NCI-H524 treated with DMSO at 0.1 percent for 48 hours (cell line): ENCODE results near the gene ZDHHC12.

Experiments
- DNase-seq: peaks from one replicate; lab custom pipeline; 2025; lab: John Stamatoyannopoulos, UW

The ZDHHC12 gene

DNA sequence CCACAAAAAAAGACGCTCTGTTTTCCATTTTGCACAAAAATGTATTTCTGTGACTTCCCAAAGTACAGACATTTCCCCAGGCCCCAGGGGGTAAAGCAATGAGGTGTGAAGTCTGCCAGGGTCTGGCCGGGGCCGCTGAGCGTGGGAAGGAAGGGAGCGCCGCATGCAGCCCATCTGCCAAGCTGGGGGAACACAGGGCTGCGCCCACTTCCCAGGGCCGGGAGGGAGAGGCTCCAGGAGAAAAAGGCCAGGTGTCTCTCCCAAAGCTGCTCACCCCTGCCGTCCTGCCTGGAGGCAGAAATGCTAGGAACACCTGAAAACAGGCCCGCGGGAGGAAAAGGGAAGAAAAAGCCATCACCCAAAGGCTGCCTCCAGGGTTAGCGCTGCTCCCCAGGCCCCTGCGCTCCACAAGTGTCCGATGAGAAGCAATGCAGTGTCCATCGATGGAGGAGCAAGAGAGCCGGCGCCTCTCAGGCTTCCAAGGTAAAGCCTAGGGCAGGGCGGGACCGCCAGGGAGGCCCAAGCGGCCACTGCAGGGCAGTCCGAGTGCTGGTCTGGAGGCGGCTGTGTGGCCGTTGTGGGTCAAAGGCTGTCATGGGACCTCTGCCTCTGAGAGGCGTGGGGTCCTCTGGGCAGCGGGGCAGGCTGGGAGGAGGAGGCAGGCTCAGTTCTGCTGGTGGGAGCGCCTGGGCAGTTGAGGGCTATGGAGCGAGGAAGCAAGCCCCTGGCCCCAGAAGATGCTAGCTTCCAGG is 6.0 kb upstream of the ZDHHC12 start:
- DNase-seq, result peak; percentile 47

DNA sequence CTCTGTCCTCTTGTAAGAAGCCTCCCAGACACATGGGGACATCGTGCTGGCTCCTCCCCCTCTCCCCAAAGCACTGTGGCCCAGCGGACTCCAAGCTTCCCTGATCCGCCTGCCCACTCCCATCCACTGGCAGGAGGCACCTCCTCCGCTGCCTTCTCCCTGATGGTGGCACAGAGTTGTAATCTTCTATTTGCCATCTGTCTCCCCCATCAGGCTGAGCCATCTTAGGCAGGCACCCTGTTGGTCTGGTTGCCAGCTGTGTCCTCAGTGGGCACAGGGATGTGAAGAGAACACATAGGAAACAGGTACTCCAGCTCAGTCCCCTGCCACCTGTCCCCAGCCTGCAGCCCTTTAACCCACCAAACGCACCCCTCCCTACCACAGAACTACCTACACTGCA is 5.4 kb upstream of the ZDHHC12 start:
- peak; percentile 95 for DNase-seq

DNA sequence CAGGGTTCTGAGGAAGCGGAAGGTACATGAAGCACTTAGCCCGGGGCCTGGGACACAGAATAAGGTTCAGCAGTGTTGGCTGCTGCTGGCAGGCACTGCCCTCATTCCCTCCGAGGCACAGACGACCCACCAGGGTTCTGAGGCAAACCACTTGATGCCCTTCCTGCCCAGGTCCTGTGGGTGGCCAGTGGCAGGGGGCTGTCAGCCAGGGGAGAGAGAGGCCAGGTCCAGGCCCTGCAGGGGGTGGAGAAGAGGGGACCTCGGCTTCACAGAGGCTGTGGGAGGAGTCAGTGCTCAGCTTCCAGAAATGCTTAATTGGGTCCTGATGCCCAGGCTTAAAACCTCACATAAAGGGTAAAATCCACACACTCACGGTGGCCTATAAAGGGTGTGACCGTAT is 4.4 kb upstream of the ZDHHC12 start:
- DNase-seq, result no peak

DNA sequence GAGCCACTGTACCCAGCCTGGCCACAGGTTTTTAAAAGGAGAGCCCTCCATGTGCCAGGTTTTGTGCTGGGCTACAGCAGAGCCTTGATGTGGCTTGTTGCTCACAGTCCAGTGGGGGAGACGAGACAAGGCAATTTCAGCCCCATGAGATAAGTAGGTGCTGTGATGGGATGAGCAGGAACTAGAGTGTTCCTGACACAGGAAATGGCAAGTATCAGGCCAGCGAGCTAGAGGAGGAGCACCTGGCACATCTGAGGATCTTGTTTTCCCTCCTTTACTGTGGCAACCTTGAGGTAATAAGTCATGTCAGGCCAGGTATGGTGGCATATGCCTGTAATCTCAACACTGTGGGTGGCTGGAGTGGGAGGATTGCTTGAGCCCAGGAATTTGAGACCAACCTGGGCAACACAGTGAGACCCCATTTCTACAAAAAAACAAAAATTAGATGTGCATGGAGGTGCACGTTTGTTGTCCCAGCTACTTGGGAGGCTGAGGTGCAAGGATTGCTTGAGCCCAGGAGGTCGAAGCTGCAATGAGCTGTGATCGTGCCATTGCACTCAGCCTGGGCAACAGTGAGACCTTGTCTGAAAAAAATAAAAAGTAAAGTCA is 3.8 kb upstream of the ZDHHC12 start:
- no peak for DNase-seq

DNA sequence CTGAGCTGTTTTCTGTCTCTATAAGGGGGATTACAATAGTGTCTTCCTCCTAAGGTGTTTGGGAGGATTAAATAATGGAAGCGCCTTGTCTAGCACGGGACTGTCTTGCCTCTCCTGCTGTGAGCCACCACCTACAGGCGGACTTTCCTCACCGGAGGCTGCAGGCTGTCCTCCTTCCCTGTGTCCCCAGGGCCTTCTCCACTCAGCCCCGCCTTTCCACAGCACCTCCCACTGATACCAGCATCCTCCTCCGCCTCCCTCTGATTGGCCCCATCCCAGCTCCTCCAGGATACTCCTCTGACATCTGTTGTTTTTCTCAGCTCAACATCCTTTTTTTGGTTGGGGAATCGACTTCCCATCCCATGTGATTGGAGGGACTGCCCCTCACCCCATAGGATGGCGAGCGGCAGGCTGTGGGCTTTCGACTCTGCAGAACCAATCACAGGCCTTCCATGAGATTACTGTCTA is 851 bp upstream of the ZDHHC12 start:
- DNase-seq, result peak; percentile 97

DNA sequence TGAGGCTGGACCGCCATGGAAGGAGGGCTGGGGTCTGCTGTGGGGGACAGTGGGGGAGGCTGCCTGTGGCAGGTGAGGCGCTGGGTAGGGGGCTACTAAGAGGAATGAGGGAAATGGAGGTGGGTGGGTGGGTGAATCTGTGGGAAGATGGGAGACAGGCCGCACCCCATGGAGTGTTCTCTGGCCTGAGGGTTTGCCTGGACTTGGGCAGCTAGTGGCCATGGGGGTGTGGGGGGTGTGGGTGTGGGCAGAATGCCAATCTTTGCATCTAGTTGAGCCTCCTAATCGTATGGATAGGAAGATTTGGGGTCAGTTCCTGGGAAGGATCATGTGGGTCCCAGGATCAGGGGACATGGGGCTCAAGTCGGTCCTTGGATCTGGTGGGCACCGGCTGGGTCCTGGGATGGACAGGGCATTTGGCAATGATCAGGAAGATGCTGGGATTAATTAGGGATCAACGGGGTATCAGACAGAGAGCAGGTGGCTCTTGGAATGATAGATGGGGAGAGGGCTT is 518 bp downstream of the ZDHHC12 start:
- no peak for DNase-seq

DNA sequence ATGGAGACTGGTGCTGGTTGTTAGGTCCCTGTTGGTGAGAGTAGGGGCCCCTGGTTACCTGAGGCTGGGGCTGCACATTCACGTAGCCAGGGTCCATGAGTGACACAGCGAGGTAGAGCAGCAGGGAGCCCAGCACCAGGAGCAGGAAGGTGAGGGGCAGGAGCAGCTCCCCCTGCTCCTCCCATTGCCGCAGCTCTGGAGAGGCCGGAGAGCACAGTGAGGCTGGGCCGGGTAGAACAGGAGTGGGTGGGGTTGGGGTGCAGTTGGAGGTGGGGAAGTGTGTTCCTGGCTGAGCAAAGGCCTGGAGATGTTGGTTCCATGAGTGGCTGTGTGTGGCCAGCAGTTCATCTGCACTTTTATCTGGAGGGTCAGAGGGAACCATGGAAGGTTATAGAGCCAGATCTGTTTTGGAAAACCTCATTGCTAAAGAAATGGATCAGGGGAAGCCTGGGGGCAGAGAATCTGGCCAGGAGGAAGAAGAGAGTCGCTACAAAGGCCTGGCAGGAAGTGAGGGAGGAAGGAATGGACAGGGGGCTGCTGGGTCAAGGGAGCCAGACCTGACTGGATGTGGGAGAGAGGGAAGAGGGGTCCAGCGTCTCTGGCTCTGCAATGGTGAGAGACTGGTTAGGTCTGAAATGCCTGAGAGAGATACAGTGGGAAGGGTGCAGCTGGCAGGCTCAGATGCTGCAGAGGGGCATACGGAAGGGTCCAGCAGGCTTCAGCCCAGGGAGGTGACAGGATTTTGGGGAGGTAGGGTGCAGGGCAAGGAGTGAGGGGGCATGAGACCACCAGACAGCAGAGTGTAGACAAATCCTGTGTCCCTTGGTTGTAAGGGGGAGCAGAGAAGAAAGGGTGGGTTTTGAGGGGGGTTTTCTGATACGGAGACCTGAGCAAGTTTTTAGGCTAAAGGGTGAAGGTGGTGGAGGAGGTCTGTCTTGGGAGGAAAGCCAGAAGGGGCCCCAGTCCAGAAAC is 1.3 kb downstream of the ZDHHC12 start:
- DNase-seq, result no peak

DNA sequence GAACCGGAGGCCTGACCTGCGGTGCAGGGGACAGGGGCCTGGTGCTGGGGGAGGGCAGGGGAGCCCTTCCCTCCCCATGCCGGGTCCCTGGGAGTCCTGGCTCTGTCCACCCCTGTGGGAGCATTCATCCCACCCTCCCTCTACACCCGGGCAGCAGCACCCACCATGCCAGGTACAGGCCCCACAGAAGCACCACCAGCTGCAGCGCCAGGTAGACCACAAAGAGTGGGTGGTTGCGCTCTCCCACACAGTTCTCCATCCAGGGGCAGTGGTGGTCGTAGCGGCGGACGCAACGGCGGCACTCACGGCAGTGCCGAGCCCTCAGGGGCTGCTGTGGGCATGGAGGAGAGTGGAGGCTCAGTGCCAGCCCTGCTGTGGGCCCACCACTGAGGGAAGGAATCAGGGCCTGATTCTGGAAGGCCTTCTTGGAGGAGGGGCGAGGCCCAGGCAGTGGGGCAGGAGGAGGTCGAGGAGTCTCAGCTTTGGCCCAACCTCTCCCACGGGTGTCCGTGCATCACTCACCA is 2.4 kb downstream of the ZDHHC12 start:
- no peak for DNase-seq

DNA sequence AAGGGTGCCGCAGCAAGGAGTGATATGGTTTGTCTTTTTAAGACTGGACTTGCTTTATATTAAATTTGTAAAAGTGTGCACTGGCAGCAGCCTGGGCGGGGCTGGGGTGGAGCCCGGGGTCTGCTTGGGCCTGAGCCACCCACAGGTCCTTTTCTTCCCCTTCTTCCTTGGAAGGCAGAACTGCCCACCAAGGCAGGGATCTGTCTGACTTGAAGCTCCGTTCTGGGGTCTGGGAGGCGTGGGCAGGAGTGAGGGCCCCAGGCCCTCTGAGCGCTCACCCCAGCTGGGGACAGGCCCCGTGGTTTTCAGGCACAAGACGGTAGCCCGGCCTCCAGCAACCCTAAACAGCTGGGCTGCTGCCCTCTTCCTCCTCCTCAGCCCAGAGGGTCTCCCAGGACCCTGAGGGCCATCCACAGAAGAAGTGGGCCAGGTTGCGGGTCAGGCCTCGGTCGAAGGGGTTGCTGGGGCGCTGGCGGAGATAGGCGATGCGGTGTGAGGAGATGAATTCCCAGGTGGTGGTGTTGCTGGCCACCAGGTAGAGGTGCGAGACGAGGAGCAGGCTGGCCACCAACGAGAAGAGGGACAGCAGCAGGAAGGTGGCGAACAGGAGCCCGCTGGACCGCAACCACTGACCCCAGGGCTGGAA is 3.0 kb downstream of the ZDHHC12 start:
- DNase-seq, result no peak

DNA sequence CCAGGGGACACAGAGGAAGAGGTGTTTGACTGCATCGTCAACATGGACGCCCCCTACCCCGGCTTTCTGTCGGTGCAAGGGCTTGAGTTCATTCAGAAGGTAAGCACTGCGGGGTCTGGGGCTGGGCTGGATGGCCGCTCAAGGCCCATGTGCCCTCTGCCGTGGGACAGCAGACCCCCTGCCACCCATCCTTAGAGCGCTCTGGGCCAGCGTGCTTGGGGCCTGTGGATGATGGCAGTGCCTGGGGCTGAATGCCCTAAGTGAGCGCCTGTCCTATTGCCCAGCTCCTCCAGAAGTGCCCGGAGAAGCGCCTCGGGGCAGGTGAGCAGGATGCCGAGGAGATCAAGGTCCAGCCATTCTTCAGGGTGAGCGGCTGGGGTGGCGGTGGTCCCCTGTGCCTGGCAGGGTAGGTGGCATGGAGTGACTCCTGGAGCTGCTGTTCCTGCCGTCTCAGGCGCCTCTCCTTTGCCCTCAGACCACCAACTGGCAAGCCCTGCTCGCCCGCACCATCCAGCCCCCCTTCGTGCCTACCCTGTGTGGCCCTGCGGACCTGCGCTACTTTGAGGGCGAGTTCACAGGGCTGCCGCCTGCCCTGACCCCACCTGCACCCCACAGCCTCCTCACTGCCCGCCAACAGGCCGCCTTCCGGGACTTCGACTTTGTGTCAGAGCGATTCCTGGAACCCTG is 3.9 kb downstream of the ZDHHC12 start:
- no peak for DNase-seq

DNA sequence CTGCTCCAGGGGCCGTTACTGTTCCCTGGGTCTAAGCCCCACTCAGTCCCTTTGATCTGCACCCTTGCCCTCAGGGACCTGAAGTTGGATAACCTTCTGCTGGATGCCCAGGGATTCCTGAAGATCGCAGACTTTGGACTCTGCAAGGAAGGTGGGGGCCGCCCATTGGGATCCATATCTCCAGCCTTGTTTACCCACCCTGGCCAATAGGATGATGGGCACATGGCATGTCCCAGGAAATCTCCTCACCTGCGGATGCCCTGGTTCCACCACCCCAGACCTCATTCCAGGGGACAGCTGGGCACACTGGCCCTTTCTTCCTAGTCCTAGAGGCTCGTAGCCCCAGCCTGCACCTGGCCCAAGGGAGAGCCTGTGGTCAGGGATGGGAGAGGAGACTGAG is 5.5 kb downstream of the ZDHHC12 start:
- DNase-seq, result no peak

DNA sequence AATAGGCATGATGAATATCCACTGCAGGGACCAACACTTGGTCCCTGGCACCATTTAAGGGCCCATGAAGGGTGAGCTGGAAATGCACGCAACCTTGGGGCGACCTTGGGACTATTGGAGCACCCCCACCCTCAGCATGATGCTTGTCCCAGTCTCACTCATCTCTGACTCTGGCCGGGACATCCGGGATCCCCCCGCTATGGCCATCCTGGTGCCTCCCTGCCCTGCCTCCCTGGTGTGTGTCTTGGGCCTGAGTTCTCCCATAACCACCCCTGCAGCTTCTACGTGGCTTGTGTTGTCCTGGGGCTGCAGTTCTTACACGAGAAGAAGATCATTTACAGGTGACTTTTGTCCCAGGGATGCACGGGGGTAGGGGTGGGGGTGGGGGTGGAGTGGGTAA is 5.9 kb downstream of the ZDHHC12 start:
- DNase-seq, result no peak

DNA sequence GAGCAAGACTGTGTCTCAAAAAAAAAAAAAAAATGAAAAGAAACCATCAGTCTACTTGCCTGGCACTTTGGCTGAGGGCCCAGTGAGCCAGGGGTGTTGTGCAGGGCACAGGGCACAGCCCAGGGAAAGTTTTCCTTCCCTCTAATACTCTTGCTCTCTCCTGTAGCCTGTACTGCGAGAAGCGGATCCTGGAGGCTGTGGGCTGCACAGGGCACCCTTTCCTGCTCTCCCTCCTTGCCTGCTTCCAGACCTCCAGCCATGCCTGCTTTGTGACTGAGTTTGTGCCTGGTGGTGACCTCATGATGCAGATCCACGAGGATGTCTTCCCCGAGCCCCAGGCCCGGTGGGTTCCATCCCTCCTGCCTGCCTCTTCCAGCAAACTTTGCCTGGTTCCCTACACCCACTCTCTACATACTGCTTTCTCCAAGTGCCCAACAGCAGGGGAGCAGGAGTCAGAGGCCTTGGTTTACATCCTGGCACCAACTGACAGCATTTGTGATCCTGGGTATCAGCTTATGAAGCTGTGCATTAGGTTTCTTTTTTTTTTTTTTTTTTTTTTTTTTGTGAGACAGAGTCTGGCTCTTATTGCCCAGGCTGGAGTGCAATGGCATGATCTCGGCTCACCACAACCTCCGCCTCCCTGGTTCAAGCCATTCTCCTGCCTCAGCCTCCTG is 7.2 kb downstream of the ZDHHC12 start:
- DNase-seq, result no peak

DNA sequence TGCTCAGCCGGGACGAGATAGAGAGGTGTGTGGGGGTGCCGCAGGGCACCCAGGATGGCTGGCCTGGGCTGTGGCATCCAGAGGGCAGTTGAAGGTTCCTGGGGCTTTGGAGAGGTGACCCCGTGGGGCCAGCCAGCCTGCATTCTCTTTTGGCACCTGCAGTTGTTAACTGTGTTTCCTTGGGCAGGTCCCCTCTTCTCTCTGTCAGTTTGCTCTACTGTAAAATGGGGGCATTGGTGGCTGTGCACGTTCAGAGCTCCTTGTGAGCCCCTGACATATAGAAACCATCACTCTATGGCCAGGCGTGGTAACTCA is 8.5 kb downstream of the ZDHHC12 start:
- DNase-seq, result no peak

DNA sequence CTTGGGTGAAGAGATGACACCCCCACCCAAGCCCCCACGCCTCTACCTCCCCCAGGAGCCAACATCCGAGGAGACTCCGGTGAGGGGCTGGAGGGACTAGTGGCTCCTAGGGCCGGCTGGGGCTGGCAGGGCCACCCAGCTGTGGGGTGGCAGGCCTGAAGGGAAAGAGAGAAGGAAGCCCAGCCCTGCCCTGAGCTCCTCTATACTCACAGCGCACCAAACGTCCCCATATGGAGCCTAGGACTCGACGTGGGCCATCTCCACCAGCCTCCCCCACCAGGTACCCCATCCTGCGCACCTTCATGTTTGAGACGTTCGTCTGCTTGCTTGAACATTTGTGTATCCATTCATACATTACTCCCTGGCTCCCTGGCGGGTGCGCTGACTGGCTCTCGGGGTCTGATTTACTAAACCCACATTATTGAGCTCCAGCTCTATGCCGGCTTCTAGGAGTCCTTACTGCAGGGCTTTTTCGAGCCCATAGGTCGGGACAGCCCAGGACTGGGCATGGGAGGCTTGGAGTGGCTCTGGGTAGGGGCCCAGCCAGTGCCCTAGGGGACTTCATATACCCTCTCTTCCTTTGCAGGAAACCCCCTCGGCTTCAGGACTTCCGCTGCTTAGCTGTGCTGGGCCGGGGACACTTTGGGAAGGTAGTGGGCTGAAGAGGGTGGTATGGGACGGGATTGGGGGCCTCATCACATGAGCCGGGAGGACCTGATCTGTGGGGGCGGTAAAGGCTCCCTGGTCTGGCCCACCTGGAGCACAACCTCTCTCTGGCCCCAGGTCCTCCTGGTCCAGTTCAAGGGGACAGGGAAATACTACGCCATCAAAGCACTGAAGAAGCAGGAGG is 9.1 kb downstream of the ZDHHC12 start:
- no peak for DNase-seq

DNA sequence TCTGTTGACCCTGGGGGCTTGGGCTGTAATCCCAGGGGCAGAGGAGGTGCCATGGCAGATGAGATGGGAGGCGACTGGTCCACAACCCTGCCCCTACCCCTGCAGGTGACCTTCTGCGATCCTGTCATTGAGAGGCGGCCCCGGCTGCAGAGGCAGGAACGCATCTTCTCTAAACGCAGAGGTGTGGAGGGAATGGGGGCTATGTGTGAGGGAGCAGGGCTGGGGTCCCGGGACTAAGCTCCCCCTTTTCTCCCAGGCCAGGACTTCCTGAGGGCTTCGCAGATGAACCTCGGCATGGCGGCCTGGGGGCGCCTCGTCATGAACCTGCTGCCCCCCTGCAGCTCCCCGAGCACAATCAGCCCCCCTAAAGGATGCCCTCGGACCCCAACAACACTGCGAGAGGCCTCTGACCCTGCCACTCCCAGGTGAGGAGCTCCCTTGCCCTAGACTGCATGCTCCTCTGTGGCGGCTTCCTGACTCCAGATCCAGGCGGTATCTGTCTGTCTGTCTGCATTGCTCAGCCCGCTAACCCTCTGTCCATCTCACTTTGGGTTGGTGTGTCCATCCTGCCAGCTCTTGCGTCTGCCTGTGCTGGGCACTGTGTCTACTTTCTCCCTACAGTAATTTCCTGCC is 9.9 kb downstream of the ZDHHC12 start:
- DNase-seq, result no peak

DNA sequence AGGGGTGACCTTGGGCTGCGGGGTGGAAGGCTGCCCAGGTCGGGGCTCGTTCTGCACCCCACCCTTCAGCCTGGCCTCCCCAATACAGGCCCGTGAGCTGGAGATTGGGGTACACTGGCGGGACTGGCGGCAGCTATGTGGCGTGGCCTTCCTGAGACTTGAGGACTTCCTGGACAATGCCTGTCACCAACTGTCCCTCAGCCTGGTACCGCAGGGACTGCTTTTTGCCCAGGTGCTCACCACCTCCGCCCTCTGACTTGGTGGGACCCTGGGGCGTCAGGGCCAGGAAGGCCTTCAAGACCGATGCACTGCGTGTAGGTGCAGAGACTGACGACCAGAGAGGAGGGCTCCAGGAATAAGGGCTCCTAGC is 10.5 kb downstream of the ZDHHC12 start:
- DNase-seq, result no peak

DNA sequence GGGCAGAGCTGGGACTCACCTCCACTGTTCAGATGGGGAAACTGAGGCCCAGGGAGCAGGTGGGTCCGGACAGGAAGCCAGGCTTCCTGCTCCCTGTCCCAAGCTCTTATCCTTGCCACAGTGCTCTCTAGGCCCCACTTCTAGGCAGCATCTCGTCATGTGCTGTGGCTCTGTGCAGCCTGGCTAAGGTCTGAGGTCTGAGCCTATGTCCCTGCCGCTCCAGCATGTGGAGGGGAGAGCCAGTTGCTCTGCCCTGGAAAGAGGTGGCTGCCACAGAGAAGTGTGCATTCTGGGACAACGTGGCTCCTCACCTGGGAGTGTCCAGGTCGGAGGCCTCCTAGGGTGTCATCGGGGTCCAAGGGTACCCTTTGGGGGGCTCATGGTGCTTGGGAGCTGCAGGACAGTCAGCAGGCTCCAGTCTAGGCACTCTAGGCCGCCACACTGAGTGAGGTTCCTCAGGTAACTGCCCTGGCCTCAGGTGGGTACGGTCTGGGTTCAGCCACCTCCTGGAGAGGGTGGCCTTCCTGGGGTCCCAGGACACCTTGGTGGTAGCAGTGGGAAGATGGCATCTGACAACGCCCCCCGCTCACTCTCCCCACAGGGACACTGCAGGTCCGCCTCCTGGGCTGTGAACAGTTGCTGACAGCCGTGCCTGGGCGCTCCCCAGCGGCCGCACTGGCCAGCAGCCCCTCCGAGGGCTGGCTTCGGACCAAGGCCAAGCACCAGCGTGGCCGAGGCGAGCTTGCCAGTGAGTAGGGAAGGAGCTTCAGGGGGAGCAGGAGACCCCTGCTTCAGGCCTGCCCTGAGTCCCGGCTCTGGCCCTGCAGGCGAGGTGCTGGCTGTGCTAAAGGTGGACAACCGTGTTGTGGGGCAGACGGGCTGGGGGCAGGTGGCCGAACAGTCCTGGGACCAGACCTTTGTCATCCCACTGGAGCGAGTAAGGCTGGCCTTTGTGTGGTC is 11.2 kb downstream of the ZDHHC12 start:
- no peak for DNase-seq
